H1 (cell line): ENCODE data around the gene KCNAB2. TPM values are rescaled to one million over a fixed set of nuclear protein-coding genes. Genes with fewer than 3 reads are reported as not detected.
"Not testable (repeated sequence)": the region's sequence is repeated elsewhere in the genome, so short reads cannot be mapped to it uniquely, and the experiment has no call there.

ENCODE experiments used
- CTCF ChIA-PET: fragments of 300-600 bp; sonication (Branson Sonifier 250); formaldehyde crosslinking; loops from one replicate; lab custom pipeline; 2021; ENCODE audit not compliant: partially characterized antibody; lab: Charles Lee
- POLR2A ChIA-PET: fragments of 300-600 bp; sonication (Branson Sonifier 250); formaldehyde crosslinking; loops from one replicate; lab custom pipeline; 2021; ENCODE audit warnings: inconsistent platforms; ENCODE audit not compliant: partially characterized antibody; lab: Charles Lee
- DNase-seq, 2 experiments: peaks; one replicate each; pipeline versions ENCODE4 v3.0.0 to v3.0.0-alpha.2; 2010 to 2022; ENCODE audit warnings: low spot score in 2 of 2, low read depth in 1 of 2, mixed read lengths in 1 of 2
- FAIRE-seq: peaks from 2 replicates; lab custom pipeline; 2011; peaks lifted over from hg19 to GRCh38; lab: Jason Lieb, UNC
- H2AFZ ChIP-seq: 2 replicates; pipeline ENCODE4 v1.8.1; 2012; ENCODE audit warnings: low read length, inconsistent platforms
- H2AK5ac ChIP-seq: 2 replicates; pipeline ENCODE4 v1.6.1; 2013; ENCODE audit warnings: low read depth, low read length
- H2BK120ac ChIP-seq: replicated peaks from 2 replicates; pipeline ENCODE3; 2013; ENCODE audit warnings: low read depth, low read length, inconsistent platforms
- H2BK12ac ChIP-seq: 2 replicates; pipeline ENCODE4 v1.6.1; 2013; ENCODE audit warnings: low read depth, low read length
- H2BK15ac ChIP-seq: 2 replicates; pipeline ENCODE4 v1.6.1; 2013; ENCODE audit warnings: low read length
- H2BK20ac ChIP-seq: 2 replicates; pipeline ENCODE4 v1.6.1; 2013; ENCODE audit warnings: low read length
- H2BK5ac ChIP-seq: 2 replicates; pipeline ENCODE4 v1.6.1; 2013; ENCODE audit warnings: low read depth, low read length
- H3K14ac ChIP-seq: 2 replicates; pipeline ENCODE4 v1.6.1; 2013; ENCODE audit warnings: inconsistent platforms; ENCODE audit not compliant: insufficient read length
- H3K18ac ChIP-seq: 2 replicates; pipeline ENCODE4 v1.6.1; 2013; ENCODE audit warnings: low read length; ENCODE audit errors: extremely low read depth
- H3K23ac ChIP-seq: 2 replicates; pipeline ENCODE4 v1.6.1; 2013; ENCODE audit warnings: inconsistent platforms; ENCODE audit not compliant: insufficient read length
- H3K23me2 ChIP-seq: 2 replicates; pipeline ENCODE4 v1.6.1; 2013; ENCODE audit warnings: low read depth, low read length
- H3K27ac ChIP-seq: 2 replicates; pipeline ENCODE4 v1.6.1; 2011; ENCODE audit warnings: low read depth, low read length, inconsistent platforms
- H3K27me3 ChIP-seq, 4 experiments: replicated peaks in 1 of 4; 1 replicate in 1 of 4; 2 replicates in 3 of 4; pipeline versions ENCODE4 v1.6.1 to v1.8.1; 2011 to 2013; ENCODE audit warnings: low read length in 3 of 4, mild to moderate bottlenecking in 3 of 4, inconsistent platforms in 2 of 4, mixed read lengths in 2 of 4, moderate library complexity in 1 of 4; ENCODE audit not compliant: control insufficient read depth in 3 of 4, insufficient read depth in 3 of 4; ENCODE audit errors: extremely low read depth in 1 of 4
- H3K36me3 ChIP-seq, 4 experiments: 2 replicates each; pipeline versions ENCODE4 v1.6.1 to v1.8.1; 2011 to 2013; ENCODE audit warnings: mild to moderate bottlenecking in 4 of 4, low read length in 3 of 4, moderate library complexity in 2 of 4, control low read depth in 1 of 4, inconsistent platforms in 1 of 4; ENCODE audit not compliant: insufficient read depth in 4 of 4, control insufficient read depth in 2 of 4
- H3K4ac ChIP-seq: replicated peaks from 2 replicates; pipeline ENCODE3; 2013; ENCODE audit warnings: low read length, low read depth, mixed read lengths, inconsistent platforms; ENCODE audit not compliant: insufficient read length
- H3K4me1 ChIP-seq, 4 experiments: replicated peaks in 1 of 4; 1 replicate in 1 of 4; 2 replicates in 3 of 4; pipeline versions ENCODE4 v1.6.1 to v1.8.1; 2011 to 2013; ENCODE audit warnings: low read length in 3 of 4, inconsistent platforms in 2 of 4, mixed read lengths in 1 of 4; ENCODE audit not compliant: insufficient read depth in 4 of 4, control insufficient read depth in 3 of 4
- H3K4me2 ChIP-seq, 2 experiments: 2 replicates each; pipeline versions ENCODE4 v1.6.1 to v1.8.1; 2011 to 2013; ENCODE audit warnings: low read depth in 2 of 2, low read length in 2 of 2, control low read depth in 1 of 2, inconsistent platforms in 1 of 2, mild to moderate bottlenecking in 1 of 2; ENCODE audit not compliant: insufficient read depth in 1 of 2
- H3K4me3 ChIP-seq, 4 experiments: fragments of 200-600, 300-600 bp in 1 of 4; sonication (generic), shearing (Covaris generic), sonication (Bioruptor Twin) in 1 of 4; 2 replicates each; pipeline versions ENCODE4 v1.5.1 to v1.8.1; 2011 to 2016; ENCODE audit warnings: low read length in 4 of 4, low read depth in 3 of 4, control low read depth in 2 of 4, inconsistent platforms in 2 of 4, mild to moderate bottlenecking in 2 of 4, mixed read lengths in 1 of 4, moderate library complexity in 1 of 4; ENCODE audit not compliant: insufficient read depth in 2 of 4; ENCODE audit errors: extremely low read depth in 1 of 4
- H3K56ac ChIP-seq: replicated peaks from 2 replicates; pipeline ENCODE3; 2013; ENCODE audit warnings: low read depth, mild to moderate bottlenecking, mixed read lengths, low read length, inconsistent platforms; ENCODE audit not compliant: insufficient read length
- H3K79me1 ChIP-seq: 2 replicates; pipeline ENCODE4 v1.6.1; 2013; ENCODE audit warnings: low read depth, low read length, control low read depth
- H3K79me2 ChIP-seq, 2 experiments: 2 replicates each; pipeline versions ENCODE4 v1.6.1 to v1.8.1; 2012 to 2013; ENCODE audit warnings: low read length in 2 of 2, mild to moderate bottlenecking in 2 of 2, inconsistent platforms in 1 of 2; ENCODE audit not compliant: insufficient read depth in 2 of 2, control insufficient read depth in 1 of 2
- H3K9ac ChIP-seq, 4 experiments: replicated peaks in 1 of 4; 1 replicate in 1 of 4; 2 replicates in 3 of 4; pipeline versions ENCODE4 v1.6.1 to v1.8.1; 2011 to 2013; ENCODE audit warnings: low read depth in 3 of 4, low read length in 3 of 4, control low read depth in 2 of 4, mild to moderate bottlenecking in 2 of 4, moderate library complexity in 2 of 4, inconsistent platforms in 1 of 4; ENCODE audit errors: extremely low read depth in 1 of 4
- H3K9me3 ChIP-seq, 2 experiments: 2 replicates each; pipeline versions ENCODE4 v1.6.1 to v1.8.1; 2012 to 2013; ENCODE audit warnings: mild to moderate bottlenecking in 2 of 2, moderate library complexity in 2 of 2, control low read depth in 1 of 2, inconsistent platforms in 1 of 2, low read depth in 1 of 2, low read length in 1 of 2, mixed read lengths in 1 of 2; ENCODE audit not compliant: insufficient read depth in 2 of 2
- H4K20me1 ChIP-seq, 2 experiments: replicated peaks in 1 of 2; 2 replicates each; pipeline versions ENCODE3 to v1.8.1; 2011 to 2013; ENCODE audit warnings: inconsistent platforms in 2 of 2, low read length in 2 of 2, mild to moderate bottlenecking in 1 of 2; ENCODE audit not compliant: insufficient read depth in 2 of 2, control insufficient read depth in 1 of 2
- H4K5ac ChIP-seq: 2 replicates; pipeline ENCODE4 v1.6.1; 2013; ENCODE audit warnings: low read length, low read depth, mixed read lengths, inconsistent platforms; ENCODE audit not compliant: insufficient read length
- H4K8ac ChIP-seq: 2 replicates; pipeline ENCODE4 v1.8.0; 2013; ENCODE audit warnings: mild to moderate bottlenecking, moderate library complexity, low read length, inconsistent platforms; ENCODE audit not compliant: insufficient read depth; ENCODE audit errors: extremely low read depth
- H4K91ac ChIP-seq: replicated peaks from 2 replicates; pipeline ENCODE3; 2013; ENCODE audit warnings: low read length, mixed read lengths, inconsistent platforms; ENCODE audit not compliant: insufficient read length
- HDAC2 ChIP-seq, 2 experiments: fragments of 300-600 bp in 1 of 2; sonication (generic) in 1 of 2; IDR thresholded peaks; 2 replicates each; pipeline ENCODE4 v1.6.1; 2011 to 2012; ENCODE audit warnings: low read depth in 2 of 2, low read length in 2 of 2, mild to moderate bottlenecking in 2 of 2, moderate library complexity in 2 of 2, borderline replicate concordance in 1 of 2, inconsistent platforms in 1 of 2
- WGBS, 2 experiments: shearing (Covaris generic) in 1 of 2; methylation state at CpG; one replicate each; pipeline versions ENCODE4 v1.1.6 to v1.1.7; 2013 to 2015; ENCODE audit warnings: low lambda C conversion rate in 2 of 2, mixed read lengths in 2 of 2, inconsistent platforms in 1 of 2, low coverage in 1 of 2, missing lambda C conversion rate in 1 of 2; ENCODE audit not compliant: insufficient replicate concordance in 2 of 2, insufficient coverage in 1 of 2, insufficient read length in 1 of 2; ENCODE audit errors: extremely low coverage in 1 of 2, missing lambda C conversion rate in 1 of 2; 5-methylcytosine and 5-hydroxymethylcytosine counted together
- polyA plus RNA-seq, 7 experiments: library from polyadenylated mRNA; depleted of rRNA in 3 of 7; stranded (reverse) in 5 of 7; unstranded in 2 of 7; fragments of >200 nt in 5 of 7; fragments of 200-250 nt in 2 of 7; gene quantifications; 1 replicate in 5 of 7; 2 replicates in 1 of 7; 4 replicates in 1 of 7; pipeline versions ENCODE4 v1.2.1 to v1.2.3, GENCODE V29; 2011 to 2013; ENCODE audit warnings: missing spikeins in 2 of 7, mixed read lengths in 2 of 7
- total RNA-seq: library from RNA; stranded (reverse); fragmentation: NEBNext Ultra II Directional; extraction: Animal tissue kit (Norgen Biotek cat#: 25700); gene quantifications from 2 replicates; pipeline ENCODE4 v1.2.1, GENCODE V29; 2021

Gene KCNAB2
- total and polyA plus RNA-seq, 2 of the 8 experiments (the other 6 are each of a cell fraction or from before 2014, with no cell fraction given) = 4.5 to 7.0 TPM

GRCh38 chr1:6075748-6076147, 30.1 kb downstream of the KCNAB2 start:
- WGBS, 2 experiments = 81% methylated on average over 3 of the region's 3 CpGs; no CpG with 5 or more reads in 1 of the 2 experiments
- FAIRE-seq = no peak
- CTCF ChIA-PET = interaction anchor here (0.7 to 2.7 kb wide), 8 partner anchors 9 to 130 kb away, joined by 3 to 14 read pairs (median 4); no protein-coding TSS in a partner anchor

GRCh38 chr1:6077061-6077460, 31.4 kb downstream of the KCNAB2 start:
- H2AK5ac ChIP-seq, H3K4me2 ChIP-seq, H3K23ac ChIP-seq, H4K20me1 ChIP-seq, H2AFZ ChIP-seq, H3K27me3 ChIP-seq, H2BK5ac ChIP-seq, H2BK12ac ChIP-seq, H4K5ac ChIP-seq, POLR2A ChIA-PET, H3K9me3 ChIP-seq, FAIRE-seq, H3K23me2 ChIP-seq, H4K91ac ChIP-seq, H3K18ac ChIP-seq, H3K9ac ChIP-seq, H4K8ac ChIP-seq, H3K14ac ChIP-seq, H3K79me2 ChIP-seq, H3K79me1 ChIP-seq, DNase-seq, H3K4me3 ChIP-seq, H3K36me3 ChIP-seq, H2BK120ac ChIP-seq, H3K4ac ChIP-seq, H2BK15ac ChIP-seq, H3K4me1 ChIP-seq, H3K56ac ChIP-seq, H3K27ac ChIP-seq, H2BK20ac ChIP-seq: not testable (repeated sequence)
- 85% methylated on average over 6 of the region's 8 CpGs; no CpG with 5 or more reads in 1 of the 2 experiments for WGBS, 2 experiments
- CTCF ChIA-PET = interaction anchor here (0.6 to 2.4 kb wide), 11 partner anchors 9 to 932 kb away, joined by 3 to 8 read pairs (median 5); no protein-coding TSS in a partner anchor

More at GRCh38 chr1:6075748-6076147, 30.1 kb downstream of the KCNAB2 start:
- H3K36me3 ChIP-seq = no peaks in the 10 kb centered on the region
- no peaks in the 10 kb centered on the region for H3K79me2 ChIP-seq
- no peak overlapping the region for H3K56ac ChIP-seq
- H3K4me2 ChIP-seq = no peak overlapping the region
- H3K4me1 ChIP-seq = peaks cover 0 to 4% (median 1%) of the 10 kb centered on the region in 4 experiments; a peak in 4 of 7 replicates
- no peaks in the 10 kb centered on the region for H3K79me1 ChIP-seq
- no peak overlapping the region for H2BK12ac ChIP-seq
- no peak overlapping the region for H3K23ac ChIP-seq
- H4K8ac ChIP-seq = no peak overlapping the region
- no peak overlapping the region for H4K91ac ChIP-seq
- no peaks in the 10 kb centered on the region for H3K23me2 ChIP-seq
- no peak overlapping the region for H2BK5ac ChIP-seq
- 0 out of 7 replicates have a peak, but pooled peaks cover 0 to 2% (median 0%) of the 10 kb centered on the region in 4 experiments for H3K27me3 ChIP-seq
- no peak overlapping the region for H3K14ac ChIP-seq
- H2BK15ac ChIP-seq = no peak overlapping the region
- no peaks in the 10 kb centered on the region for H3K9me3 ChIP-seq
- no peak overlapping the region for H3K9ac ChIP-seq
- H3K4ac ChIP-seq = no peak overlapping the region
- no peak overlapping the region for H3K18ac ChIP-seq
- POLR2A ChIA-PET = no interaction called here
- no peak overlapping the region for H3K4me3 ChIP-seq
- no peak overlapping the region for H4K5ac ChIP-seq
- no peak overlapping the region for H2BK120ac ChIP-seq
- H2BK20ac ChIP-seq = no peak overlapping the region
- H3K27ac ChIP-seq = no peak overlapping the region
- H2AFZ ChIP-seq = no peak overlapping the region
- TF ChIP-seq HDAC2 (IDR thresholded peaks at IDR 0.05; ENCODE audit: borderline replicate concordance in 1 of 2, low read depth in 2 of 2, low read length in 2 of 2) = no peak
- TF ChIP-seq, all 59 proteins: peak for 0
- no peak for DNase-seq
- H4K20me1 ChIP-seq = peaks cover 0 to 2% of the 10 kb centered on the region in 2 experiments
- H2AK5ac ChIP-seq = no peak overlapping the region
